HEK293 (cell line): ENCODE measurements around the gene FAM83C.

Experiments used
- CTCF ChIA-PET: fragments of 350-600 bp; formaldehyde crosslinking; extraction: SDS; loops from one replicate; lab custom pipeline; 2021; ENCODE audit warnings: antibody characterized with exemption; lab: Yijun Ruan, JAX
- POLR2A ChIA-PET: fragments of 300-600 bp; formaldehyde crosslinking; extraction: SDS; loops from one replicate; lab custom pipeline; 2020; ENCODE audit warnings: antibody characterized with exemption, inconsistent platforms; lab: Yijun Ruan, JAX
- H3K27ac ChIP-seq: fragments of 200-500 bp; sonication (Bioruptor generic); 2 replicates; pipeline ENCODE4 v1.5.1; 2014; ENCODE audit warnings: low read depth, low read length, control low read depth, inconsistent platforms; ENCODE audit errors: extremely low read depth
- H3K36me3 ChIP-seq, 2 experiments: fragments of 200-500 bp in 1 of 2; sonication (Bioruptor generic) in 1 of 2; 1 replicate in 1 of 2; 2 replicates in 1 of 2; pipeline ENCODE4 v1.5.1; 2014 to 2017; ENCODE audit warnings: inconsistent platforms in 2 of 2, low read length in 2 of 2; ENCODE audit not compliant: control insufficient read depth in 2 of 2, insufficient read depth in 1 of 2
- H3K4me1 ChIP-seq: fragments of 200-500 bp; sonication (Bioruptor generic); 2 replicates; pipeline ENCODE4 v1.5.1; 2014; ENCODE audit warnings: mild to moderate bottlenecking, low read length, inconsistent platforms; ENCODE audit not compliant: control insufficient read depth, insufficient read depth
- H3K4me3 ChIP-seq: 2 replicates; pipeline ENCODE4 v1.5.1; 2011; ENCODE audit warnings: low read depth, mild to moderate bottlenecking, control low read depth, low read length, moderate library complexity
- H3K9me3 ChIP-seq: fragments of 200-500 bp; sonication (Bioruptor generic); 2 replicates; pipeline ENCODE4 v1.5.1; 2014; ENCODE audit warnings: low read depth, low read length, inconsistent platforms; ENCODE audit not compliant: control insufficient read depth, insufficient read depth
- FEZF1 ChIP-seq: fragments of 450-650 bp; formaldehyde crosslinking; IDR thresholded peaks from 2 replicates; pipeline ENCODE4 v1.5.1; 2016; ENCODE audit warnings: missing biosample characterization, missing genetic modification characterization
- INSM2 ChIP-seq: fragments of 450-650 bp; formaldehyde crosslinking; IDR thresholded peaks from 2 replicates; pipeline ENCODE4 v1.5.1; 2016; ENCODE audit warnings: missing biosample characterization, missing genetic modification characterization
- KLF7 ChIP-seq: fragments of 450-650 bp; formaldehyde crosslinking; IDR thresholded peaks from 2 replicates; pipeline ENCODE4 v1.5.1; 2016; ENCODE audit warnings: missing biosample characterization, missing genetic modification characterization, borderline replicate concordance
- PATZ1 ChIP-seq: fragments of 450-650 bp; formaldehyde crosslinking; IDR thresholded peaks from 2 replicates; pipeline ENCODE4 v1.5.1; 2016; ENCODE audit warnings: missing biosample characterization, missing genetic modification characterization
- PRDM1 ChIP-seq: fragments of 450-650 bp; formaldehyde crosslinking; IDR thresholded peaks from 2 replicates; pipeline ENCODE4; 2016; ENCODE audit warnings: missing biosample characterization, missing genetic modification characterization
- PRDM10 ChIP-seq: fragments of 450-650 bp; formaldehyde crosslinking; IDR thresholded peaks from 2 replicates; pipeline ENCODE4 v1.5.1; 2016; ENCODE audit warnings: missing biosample characterization, missing genetic modification characterization
- SCRT2 ChIP-seq: fragments of 450-650 bp; formaldehyde crosslinking; IDR thresholded peaks from 2 replicates; pipeline ENCODE4 v1.5.1; 2016; ENCODE audit warnings: missing biosample characterization, missing genetic modification characterization
- SP7 ChIP-seq: fragments of 450-650 bp; formaldehyde crosslinking; IDR thresholded peaks from 2 replicates; pipeline ENCODE4 v1.5.1; 2016; ENCODE audit warnings: missing biosample characterization, missing genetic modification characterization
- ZBTB1 ChIP-seq: fragments of 450-650 bp; formaldehyde crosslinking; IDR thresholded peaks from 2 replicates; pipeline ENCODE4 v1.5.1; 2016; ENCODE audit warnings: missing biosample characterization, missing genetic modification characterization
- ZBTB20 ChIP-seq: fragments of 450-650 bp; formaldehyde crosslinking; IDR thresholded peaks from 2 replicates; pipeline ENCODE4 v1.5.1; 2016; ENCODE audit warnings: missing biosample characterization, missing genetic modification characterization
- ZBTB44 ChIP-seq: fragments of 450-650 bp; IDR thresholded peaks from 2 replicates; pipeline ENCODE4 v1.5.1; 2018; ENCODE audit warnings: missing biosample characterization, mild to moderate bottlenecking, missing genetic modification characterization
- ZBTB6 ChIP-seq: fragments of 450-650 bp; formaldehyde crosslinking; IDR thresholded peaks from 2 replicates; pipeline ENCODE4 v1.5.1; 2017; ENCODE audit warnings: missing biosample characterization, missing genetic modification characterization
- ZFP3 ChIP-seq: fragments of 450-650 bp; formaldehyde crosslinking; IDR thresholded peaks from 2 replicates; pipeline ENCODE4 v1.5.1; 2016; ENCODE audit warnings: low read depth, missing biosample characterization, missing genetic modification characterization
- ZFP37 ChIP-seq: fragments of 450-650 bp; formaldehyde crosslinking; IDR thresholded peaks from 2 replicates; pipeline ENCODE4 v1.5.1; 2016; ENCODE audit warnings: missing biosample characterization, missing genetic modification characterization
- ZNF132 ChIP-seq: fragments of 450-650 bp; formaldehyde crosslinking; IDR thresholded peaks from 2 replicates; pipeline ENCODE4 v1.5.1; 2017; ENCODE audit warnings: missing biosample characterization, missing genetic modification characterization, borderline replicate concordance
- ZNF155 ChIP-seq: fragments of 450-650 bp; formaldehyde crosslinking; IDR thresholded peaks from 2 replicates; pipeline ENCODE4 v1.5.1; 2016; ENCODE audit warnings: missing biosample characterization, missing genetic modification characterization
- ZNF223 ChIP-seq: fragments of 450-650 bp; formaldehyde crosslinking; IDR thresholded peaks from 2 replicates; pipeline ENCODE4 v1.5.1; 2016; ENCODE audit warnings: missing biosample characterization, missing genetic modification characterization
- ZNF23 ChIP-seq: fragments of 450-650 bp; formaldehyde crosslinking; IDR thresholded peaks from 2 replicates; pipeline ENCODE4 v1.5.1; 2016; ENCODE audit warnings: missing biosample characterization, missing genetic modification characterization, borderline replicate concordance
- ZNF239 ChIP-seq: fragments of 450-650 bp; formaldehyde crosslinking; IDR thresholded peaks from 2 replicates; pipeline ENCODE4 v1.5.1; 2016; ENCODE audit warnings: missing biosample characterization, missing genetic modification characterization
- ZNF354C ChIP-seq: fragments of 450-650 bp; formaldehyde crosslinking; IDR thresholded peaks from 2 replicates; pipeline ENCODE4 v1.5.1; 2016; ENCODE audit warnings: missing biosample characterization, missing genetic modification characterization, low read depth, borderline replicate concordance
- ZNF391 ChIP-seq: fragments of 450-650 bp; formaldehyde crosslinking; IDR thresholded peaks from 2 replicates; pipeline ENCODE4 v1.5.1; 2016; ENCODE audit warnings: low read depth, missing biosample characterization, missing genetic modification characterization, borderline replicate concordance
- ZNF600 ChIP-seq: fragments of 450-650 bp; formaldehyde crosslinking; IDR thresholded peaks from 2 replicates; pipeline ENCODE4 v1.5.1; 2016; ENCODE audit warnings: missing biosample characterization, missing genetic modification characterization
- ZNF621 ChIP-seq: fragments of 450-650 bp; formaldehyde crosslinking; IDR thresholded peaks from 2 replicates; pipeline ENCODE4 v1.5.1; 2017; ENCODE audit warnings: missing biosample characterization, missing genetic modification characterization
- ZXDB ChIP-seq: fragments of 450-650 bp; formaldehyde crosslinking; IDR thresholded peaks from 2 replicates; pipeline ENCODE4 v1.5.1; 2016; ENCODE audit warnings: missing biosample characterization, missing genetic modification characterization

FAM83C gene

GRCh38 chr20:35318502-35319157, 26.4 kb upstream of the FAM83C start:
- CTCF ChIA-PET: interaction anchor here (0.6 to 3.6 kb wide), 4 partner anchors 10 to 113 kb away, joined by 4 to 66 read pairs (median 8); no protein-coding TSS in a partner anchor
- Histone ChIP-seq H3K4me3 (peak overlapping the region; percentile 15), H3K27ac (peak overlapping the region; percentile 65), H3K4me1 (peaks cover 34% of the 10 kb centered on the region), H3K36me3 (no peaks in the 10 kb centered on the region), H3K9me3 (no peaks in the 10 kb centered on the region)
- POLR2A ChIA-PET: interaction anchor here (0.5 to 1.9 kb wide), 6 partner anchors 13 to 492 kb away, joined by 3 to 10 read pairs (median 4); partner anchors contain the start of gene EIF6
- peak; percentile 77 for TF ChIP-seq ZNF600
- TF ChIP-seq ZBTB1 (tag by site-specific recombination): no peak; the same call in 1 of the 2 replicates
- no peak for TF ChIP-seq FEZF1
- no peak for TF ChIP-seq ZNF621 (tag by site-specific recombination)
- TF ChIP-seq ZFP37 (tag by site-specific recombination): peak; percentile 49
- TF ChIP-seq ZXDB (tag by site-specific recombination): peak; percentile 37
- TF ChIP-seq INSM2 (tag by site-specific recombination): peak; percentile 79
- TF ChIP-seq ZNF155: no peak
- TF ChIP-seq ZNF132 (tag by site-specific recombination): no peak
- TF ChIP-seq ZNF23 (tag by site-specific recombination): no peak
- peak; percentile 87 for TF ChIP-seq PRDM10 (tag by site-specific recombination)
- no peak for TF ChIP-seq ZBTB44
- TF ChIP-seq ZNF391 (tag by site-specific recombination): peak; percentile 19
- TF ChIP-seq KLF7 (tag by site-specific recombination): no peak
- no peak for TF ChIP-seq ZBTB6 (tag by site-specific recombination)
- TF ChIP-seq PATZ1 (tag by site-specific recombination): 0 out of 2 replicates have a peak, but pooled peaks have one; percentile 21
- peak; percentile 67 for TF ChIP-seq SP7
- peak; percentile 31; the same call in 1 of the 2 replicates for TF ChIP-seq ZBTB20 (tag by site-specific recombination)
- peak; percentile 100 for TF ChIP-seq SCRT2
- TF ChIP-seq ZNF223 (tag by site-specific recombination): no peak
- TF ChIP-seq ZNF239 (tag by site-specific recombination): no peak
- TF ChIP-seq ZFP3 (tag by site-specific recombination): no peak
- TF ChIP-seq PRDM1: peak; percentile 90
- no peak for TF ChIP-seq ZNF354C
